ENCODE data around the gene TSPAN31.

GRCh38 chr12:57731411-57732080 is 13.3 kb upstream of the TSPAN31 start:
- TF ChIP-seq EP300 (IDR thresholded peaks at IDR 0.05) (no peak), CTCF (IDR thresholded peaks at IDR 0.05) (no peak)

All from sigmoid colon (tissue), 4 donors.